HuH-7.5 (cell line): ENCODE results near the gene PPP1R13B.
A peak's percentile ranks its signal among the peaks of the same experiment; 100 is the strongest.

Source experiments
- DNase-seq: peaks from one replicate; pipeline ENCODE4 v3.0.0; 2011; ENCODE audit warnings: low spot score

The PPP1R13B gene

GRCh38 chr14:103775506-103775905 lies 71.9 kb downstream of the PPP1R13B start:
- DNase-seq = no peak

GRCh38 chr14:103773521-103773920 lies 73.9 kb downstream of the PPP1R13B start:
- no peak for DNase-seq

- DNase-seq = no peak
These were observed 75.2 kb downstream of the PPP1R13B start for GRCh38 chr14:103772078-103772712.

GRCh38 chr14:103770902-103771301 lies 76.5 kb downstream of the PPP1R13B start:
- DNase-seq = no peak

GRCh38 chr14:103770500-103770899 lies 76.9 kb downstream of the PPP1R13B start:
- no peak for DNase-seq

- DNase-seq = peak; percentile 15
These were observed 80.0 kb downstream of the PPP1R13B start for GRCh38 chr14:103767336-103767894.

GRCh38 chr14:103765526-103765925 lies 81.8 kb downstream of the PPP1R13B start:
- no peak for DNase-seq

GRCh38 chr14:103763730-103764488 lies 83.5 kb downstream of the PPP1R13B start:
- DNase-seq = no peak

- no peak for DNase-seq
These were observed 84.8 kb downstream of the PPP1R13B start for GRCh38 chr14:103762541-103762940.

GRCh38 chr14:103762036-103762435 lies 85.3 kb downstream of the PPP1R13B start:
- no peak for DNase-seq

- no peak for DNase-seq
These were observed 89.2 kb downstream of the PPP1R13B start for GRCh38 chr14:103758059-103758776.

- no peak for DNase-seq
These were observed 92.3 kb downstream of the PPP1R13B start for GRCh38 chr14:103755060-103755459.

- no peak for DNase-seq
These were observed 93.6 kb downstream of the PPP1R13B start for GRCh38 chr14:103753774-103754173.

GRCh38 chr14:103749860-103750259 lies 97.5 kb downstream of the PPP1R13B start:
- no peak for DNase-seq

- DNase-seq = no peak
These were observed 97.9 kb downstream of the PPP1R13B start for GRCh38 chr14:103749452-103749851.

- DNase-seq = no peak
These were observed 98.9 kb downstream of the PPP1R13B start for GRCh38 chr14:103748534-103748857.

- no peak for DNase-seq
These were observed 100.7 kb downstream of the PPP1R13B start for GRCh38 chr14:103746701-103747100.

- DNase-seq = no peak
These were observed 102.0 kb downstream of the PPP1R13B start for GRCh38 chr14:103745424-103745823.

GRCh38 chr14:103744621-103745395 lies 102.6 kb downstream of the PPP1R13B start:
- no peak for DNase-seq

GRCh38 chr14:103743691-103744090 lies 103.7 kb downstream of the PPP1R13B start:
- DNase-seq = no peak

- no peak for DNase-seq
These were observed 104.7 kb downstream of the PPP1R13B start for GRCh38 chr14:103742499-103743255.
